ENCODE data around the gene CTU2.

- TF ChIP-seq POLR2AphosphoS5 (IDR thresholded peaks at IDR 0.05; ENCODE audit: low read depth, low read length) (no peak), CTCF (IDR thresholded peaks at IDR 0.05; ENCODE audit: control extremely low read depth in 1 of 3, insufficient read depth in 1 of 3, low read depth in 1 of 3, low read length in 3 of 3) (no peak), YY1 (IDR thresholded peaks at IDR 0.05; ENCODE audit: low read depth, low read length) (no peak), GABPA (IDR thresholded peaks at IDR 0.05; ENCODE audit: borderline replicate concordance, insufficient read depth, low read length) (no peak), SIN3A (conservative IDR thresholded peaks at IDR 0.05 in 1 of 2, IDR thresholded peaks at IDR 0.05 in 1 of 2; ENCODE audit: low read depth in 1 of 2, low read length in 2 of 2) (no peak), ZNF274 (IDR thresholded peaks at IDR 0.05; ENCODE audit: borderline replicate concordance, extremely low read depth, low read length) (no peak), POLR2A (IDR thresholded peaks at IDR 0.05; ENCODE audit: control extremely low read depth in 1 of 2, low read depth in 2 of 2, low read length in 2 of 2) (no peak), EP300 (IDR thresholded peaks at IDR 0.05; ENCODE audit: borderline replicate concordance in 1 of 2, low read depth in 2 of 2, low read length in 2 of 2) (no peak)
Measured at GRCh38 chr16:88658714-88659113, 47.6 kb upstream of the CTU2 start.

All from H1 (cell line).